Astrocyte of the spinal cord (primary cell): Measurements from ENCODE around the gene STPG1.
A peak's percentile ranks its signal among the peaks of the same experiment; 100 is the strongest.

ENCODE experiments used
- DNase-seq: peaks from one replicate; pipeline ENCODE4 v3.0.0; 2011; ENCODE audit warnings: low read depth, low spot score
- H3K4me3 ChIP-seq: 2 replicates; pipeline ENCODE4 v1.5.1; 2011; ENCODE audit warnings: low read depth, mild to moderate bottlenecking, low read length, moderate library complexity
- CTCF ChIP-seq: IDR thresholded peaks from 2 replicates; pipeline ENCODE4 v1.5.1; 2012; ENCODE audit warnings: low read depth, mild to moderate bottlenecking, low read length, inconsistent platforms
- in situ Hi-C: cut with HindIII; loops from 2 replicates; pipeline ENCODE4 v1.10.0; 2017; ENCODE audit warnings: low sequenced_read_pairs

The STPG1 gene

GRCh38 chr1:24421502-24421901 lies 7.9 kb upstream of the STPG1 start:
- in situ Hi-C loops = no loop called here
- no peak for TF ChIP-seq CTCF
- DNase-seq = no peak
- H3K4me3 ChIP-seq = no peak overlapping the region

- TF ChIP-seq CTCF = no peak
- in situ Hi-C loops = no loop called here
- H3K4me3 ChIP-seq = no peak overlapping the region
- DNase-seq = no peak
These were observed 7.0 kb upstream of the STPG1 start for GRCh38 chr1:24420547-24420946.

- peak; percentile 42 for DNase-seq
These were observed 5.5 kb upstream of the STPG1 start for GRCh38 chr1:24418898-24419628.

GRCh38 chr1:24417681-24418080 lies 4.1 kb upstream of the STPG1 start:
- H3K4me3 ChIP-seq = no peak overlapping the region
- TF ChIP-seq CTCF = no peak
- in situ Hi-C loops = no loop called here
- no peak for DNase-seq

More at GRCh38 chr1:24418898-24419628, 5.5 kb upstream of the STPG1 start:
- in situ Hi-C loops = no loop called here
- no peak for TF ChIP-seq CTCF
- H3K4me3 ChIP-seq = no peak overlapping the region

- no peak for TF ChIP-seq CTCF
- DNase-seq = peak; percentile 91
- peak overlapping the region; percentile 80 for H3K4me3 ChIP-seq
- in situ Hi-C loops = no loop called here
These were observed 3.2 kb upstream of the STPG1 start for GRCh38 chr1:24416666-24417391.

- in situ Hi-C loops = no loop called here
- TF ChIP-seq CTCF = no peak
- peak; percentile 26 for DNase-seq
- H3K4me3 ChIP-seq = peak overlapping the region; percentile 80
These were observed 2.5 kb upstream of the STPG1 start for GRCh38 chr1:24415910-24416665.
